ENCODE results near the gene ABTB1.

GRCh38 chr3:127680146-127680661 lies 7.5 kb downstream of the ABTB1 start:
- TF ChIP-seq ZNF311 (CRISPR knock-in tag; IDR thresholded peaks at IDR 0.05) (no peak), ADNP (tag; IDR thresholded peaks at IDR 0.05) (no peak), SREBF1 (IDR thresholded peaks at IDR 0.05; ENCODE audit: borderline replicate concordance, low read depth, low read length) (no peak), E2F6 (IDR thresholded peaks at IDR 0.05; ENCODE audit: borderline replicate concordance in 1 of 2, extremely low read depth in 1 of 2, insufficient read depth in 1 of 2, insufficient read length in 1 of 2, low read depth in 1 of 2, low read length in 1 of 2, poor library complexity in 1 of 2, severe bottlenecking in 1 of 2) (peak; percentile 35 to 77), FOXO4 (CRISPR knock-in tag; IDR thresholded peaks at IDR 0.05) (no peak), ZBTB8A (IDR thresholded peaks at IDR 0.05; ENCODE audit: partially characterized antibody) (no peak), YY1 (IDR thresholded peaks at IDR 0.05; ENCODE audit: borderline replicate concordance in 1 of 3, control insufficient read depth in 1 of 3, extremely low read depth in 1 of 3, insufficient read depth in 3 of 3, insufficient read length in 1 of 3, insufficient replicate concordance in 2 of 3, low read depth in 1 of 3, low read length in 2 of 3) (no peak), BMI1 (IDR thresholded peaks at IDR 0.05; ENCODE audit: low read length) (no peak)

Data from K562 (cell line).